GM12874 (cell line): ENCODE measurements around the gene MOV10L1.

Experiments
- CTCF ChIP-seq: IDR thresholded peaks from 2 replicates; pipeline ENCODE4 v1.5.1; 2011; ENCODE audit warnings: low read depth, mild to moderate bottlenecking, control low read depth, low read length, moderate library complexity; ENCODE audit not compliant: insufficient read depth

The MOV10L1 gene

GRCh38 chr22:50089682-50090411, at the start of gene MOV10L1:
MOV10L1 (plus strand) TSS chr22:50090006; CDS start chr22:50090089, 83 bp downstream.
- TF ChIP-seq CTCF, result no peak

GRCh38 chr22:50040717-50041116, 49.1 kb upstream of the MOV10L1 start:
- TF ChIP-seq CTCF, result no peak

GRCh38 chr22:50041361-50042065, 48.3 kb upstream of the MOV10L1 start:
- TF ChIP-seq CTCF, result no peak

- TF ChIP-seq CTCF, result no peak
These were observed 45.2 kb upstream of the MOV10L1 start for GRCh38 chr22:50044485-50045118.

- TF ChIP-seq CTCF, result no peak
These were observed 44.4 kb upstream of the MOV10L1 start for GRCh38 chr22:50045211-50046018.

- no peak for TF ChIP-seq CTCF
These were observed 43.8 kb upstream of the MOV10L1 start for GRCh38 chr22:50046019-50046415.
